ENCODE data around the gene DLD. TPM values are rescaled to one million over a fixed set of nuclear protein-coding genes. Genes with fewer than 3 reads are reported as not detected.

The DLD gene
- total and polyA plus RNA-seq, 2 experiments from 2014 or later = 38.1 to 76.2 TPM

DNA sequence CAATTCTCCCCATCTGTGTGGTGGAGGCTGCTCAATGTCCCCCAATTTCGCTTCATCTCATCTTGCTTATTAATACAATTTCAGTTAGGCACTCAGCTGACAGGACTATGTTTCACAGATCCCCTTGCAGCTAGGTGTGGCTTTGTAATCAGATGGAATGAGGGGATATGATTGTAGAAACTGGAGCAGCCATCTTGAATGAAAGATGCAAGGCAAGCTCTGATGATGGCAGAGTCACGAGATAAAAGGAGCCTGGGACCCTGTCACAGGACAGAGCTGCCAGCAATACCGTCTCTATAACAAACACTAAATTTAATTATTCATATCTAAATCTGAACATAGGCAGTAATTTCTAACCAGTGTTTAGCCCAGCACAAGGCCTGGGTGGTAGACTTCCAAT lies 991 bp upstream of the DLD start (continued):
- TF ChIP-seq, protein P1, sequence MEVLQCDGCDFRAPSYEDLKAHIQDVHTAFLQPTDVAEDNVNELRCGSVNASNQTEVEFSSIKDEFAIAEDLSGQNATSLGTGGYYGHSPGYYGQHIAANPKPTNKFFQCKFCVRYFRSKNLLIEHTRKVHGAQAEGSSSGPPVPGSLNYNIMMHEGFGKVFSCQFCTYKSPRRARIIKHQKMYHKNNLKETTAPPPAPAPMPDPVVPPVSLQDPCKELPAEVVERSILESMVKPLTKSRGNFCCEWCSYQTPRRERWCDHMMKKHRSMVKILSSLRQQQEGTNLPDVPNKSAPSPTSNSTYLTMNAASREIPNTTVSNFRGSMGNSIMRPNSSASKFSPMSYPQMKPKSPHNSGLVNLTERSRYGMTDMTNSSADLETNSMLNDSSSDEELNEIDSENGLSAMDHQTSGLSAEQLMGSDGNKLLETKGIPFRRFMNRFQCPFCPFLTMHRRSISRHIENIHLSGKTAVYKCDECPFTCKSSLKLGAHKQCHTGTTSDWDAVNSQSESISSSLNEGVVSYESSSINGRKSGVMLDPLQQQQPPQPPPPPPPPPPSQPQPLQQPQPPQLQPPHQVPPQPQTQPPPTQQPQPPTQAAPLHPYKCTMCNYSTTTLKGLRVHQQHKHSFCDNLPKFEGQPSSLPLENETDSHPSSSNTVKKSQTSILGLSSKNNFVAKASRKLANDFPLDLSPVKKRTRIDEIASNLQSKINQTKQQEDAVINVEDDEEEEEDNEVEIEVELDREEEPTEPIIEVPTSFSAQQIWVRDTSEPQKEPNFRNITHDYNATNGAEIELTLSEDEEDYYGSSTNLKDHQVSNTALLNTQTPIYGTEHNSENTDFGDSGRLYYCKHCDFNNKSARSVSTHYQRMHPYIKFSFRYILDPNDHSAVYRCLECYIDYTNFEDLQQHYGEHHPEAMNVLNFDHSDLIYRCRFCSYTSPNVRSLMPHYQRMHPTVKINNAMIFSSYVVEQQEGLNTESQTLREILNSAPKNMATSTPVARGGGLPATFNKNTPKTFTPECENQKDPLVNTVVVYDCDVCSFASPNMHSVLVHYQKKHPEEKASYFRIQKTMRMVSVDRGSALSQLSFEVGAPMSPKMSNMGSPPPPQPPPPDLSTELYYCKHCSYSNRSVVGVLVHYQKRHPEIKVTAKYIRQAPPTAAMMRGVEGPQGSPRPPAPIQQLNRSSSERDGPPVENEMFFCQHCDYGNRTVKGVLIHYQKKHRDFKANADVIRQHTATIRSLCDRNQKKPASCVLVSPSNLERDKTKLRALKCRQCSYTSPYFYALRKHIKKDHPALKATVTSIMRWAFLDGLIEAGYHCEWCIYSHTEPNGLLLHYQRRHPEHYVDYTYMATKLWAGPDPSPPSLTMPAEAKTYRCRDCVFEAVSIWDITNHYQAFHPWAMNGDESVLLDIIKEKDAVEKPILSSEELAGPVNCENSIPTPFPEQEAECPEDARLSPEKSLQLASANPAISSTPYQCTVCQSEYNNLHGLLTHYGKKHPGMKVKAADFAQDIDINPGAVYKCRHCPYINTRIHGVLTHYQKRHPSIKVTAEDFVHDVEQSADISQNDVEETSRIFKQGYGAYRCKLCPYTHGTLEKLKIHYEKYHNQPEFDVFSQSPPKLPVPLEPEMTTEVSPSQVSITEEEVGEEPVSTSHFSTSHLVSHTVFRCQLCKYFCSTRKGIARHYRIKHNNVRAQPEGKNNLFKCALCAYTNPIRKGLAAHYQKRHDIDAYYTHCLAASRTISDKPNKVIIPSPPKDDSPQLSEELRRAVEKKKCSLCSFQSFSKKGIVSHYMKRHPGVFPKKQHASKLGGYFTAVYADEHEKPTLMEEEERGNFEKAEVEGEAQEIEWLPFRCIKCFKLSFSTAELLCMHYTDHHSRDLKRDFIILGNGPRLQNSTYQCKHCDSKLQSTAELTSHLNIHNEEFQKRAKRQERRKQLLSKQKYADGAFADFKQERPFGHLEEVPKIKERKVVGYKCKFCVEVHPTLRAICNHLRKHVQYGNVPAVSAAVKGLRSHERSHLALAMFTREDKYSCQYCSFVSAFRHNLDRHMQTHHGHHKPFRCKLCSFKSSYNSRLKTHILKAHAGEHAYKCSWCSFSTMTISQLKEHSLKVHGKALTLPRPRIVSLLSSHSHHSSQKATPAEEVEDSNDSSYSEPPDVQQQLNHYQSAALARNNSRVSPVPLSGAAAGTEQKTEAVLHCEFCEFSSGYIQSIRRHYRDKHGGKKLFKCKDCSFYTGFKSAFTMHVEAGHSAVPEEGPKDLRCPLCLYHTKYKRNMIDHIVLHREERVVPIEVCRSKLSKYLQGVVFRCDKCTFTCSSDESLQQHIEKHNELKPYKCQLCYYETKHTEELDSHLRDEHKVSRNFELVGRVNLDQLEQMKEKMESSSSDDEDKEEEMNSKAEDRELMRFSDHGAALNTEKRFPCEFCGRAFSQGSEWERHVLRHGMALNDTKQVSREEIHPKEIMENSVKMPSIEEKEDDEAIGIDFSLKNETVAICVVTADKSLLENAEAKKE (CRISPR knock-in tag; IDR thresholded peaks at IDR 0.05) = no peak
- TF ChIP-seq JUNB (IDR thresholded peaks at IDR 0.05; ENCODE audit: unreplicated experiment) (no peak), REST (IDR thresholded peaks at IDR 0.05; ENCODE audit: unreplicated experiment) (no peak), EZH2phosphoT487 (IDR thresholded peaks at IDR 0.05; ENCODE audit: unreplicated experiment) (no peak), STAT1 (IDR thresholded peaks at IDR 0.05; ENCODE audit: unreplicated experiment) (no peak), ZNF114 (CRISPR knock-in tag; IDR thresholded peaks at IDR 0.05) (no peak), EZH2 (IDR thresholded peaks at IDR 0.05; ENCODE audit: low read depth, unreplicated experiment) (no peak), ZNF331 (CRISPR knock-in tag; IDR thresholded peaks at IDR 0.05; ENCODE audit: low read depth) (no peak)
- TF ChIP-seq, protein P2, sequence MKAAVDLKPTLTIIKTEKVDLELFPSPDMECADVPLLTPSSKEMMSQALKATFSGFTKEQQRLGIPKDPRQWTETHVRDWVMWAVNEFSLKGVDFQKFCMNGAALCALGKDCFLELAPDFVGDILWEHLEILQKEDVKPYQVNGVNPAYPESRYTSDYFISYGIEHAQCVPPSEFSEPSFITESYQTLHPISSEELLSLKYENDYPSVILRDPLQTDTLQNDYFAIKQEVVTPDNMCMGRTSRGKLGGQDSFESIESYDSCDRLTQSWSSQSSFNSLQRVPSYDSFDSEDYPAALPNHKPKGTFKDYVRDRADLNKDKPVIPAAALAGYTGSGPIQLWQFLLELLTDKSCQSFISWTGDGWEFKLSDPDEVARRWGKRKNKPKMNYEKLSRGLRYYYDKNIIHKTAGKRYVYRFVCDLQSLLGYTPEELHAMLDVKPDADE (IDR thresholded peaks at IDR 0.05) = no peak

Measured in GM23338 (cell line).